Kidney (tissue), 14 donors: Measurements from ENCODE around the gene MT4. TPM values are rescaled to one million over a fixed set of nuclear protein-coding genes. Genes with fewer than 3 reads are reported as not detected.

ENCODE experiments used
- DNase-seq, 5 donors: peaks; one replicate each; pipeline ENCODE4 v3.0.0-alpha.2; 2013 to 2020
- FAIRE-seq: peaks from 2 replicates; lab custom pipeline; 2012; peaks lifted over from hg19 to GRCh38; lab: Jason Lieb, UNC
- H3K27ac ChIP-seq, 2 donors: one replicate each; pipeline ENCODE4 v1.7.0; 2013; ENCODE audit warnings: low read depth in 2 of 2, low read length in 2 of 2, inconsistent platforms in 1 of 2
- H3K27me3 ChIP-seq: one replicate; pipeline ENCODE4 v1.7.1; 2013; ENCODE audit warnings: low read length, inconsistent platforms; ENCODE audit not compliant: control insufficient read depth, insufficient read depth
- H3K36me3 ChIP-seq, 3 donors: one replicate each; pipeline versions ENCODE4 v1.7.0 to v1.7.1; 2013; ENCODE audit warnings: low read length in 3 of 3, control low read depth in 1 of 3, inconsistent platforms in 1 of 3; ENCODE audit not compliant: insufficient read depth in 3 of 3, control insufficient read depth in 2 of 3
- H3K4me1 ChIP-seq, 3 donors: one replicate each; pipeline versions ENCODE4 v1.7.0 to v1.7.1; 2013; ENCODE audit warnings: low read length in 3 of 3, inconsistent platforms in 1 of 3, low read depth in 1 of 3; ENCODE audit not compliant: control insufficient read depth in 2 of 3, insufficient read depth in 2 of 3
- H3K4me3 ChIP-seq, 3 donors: one replicate each; pipeline versions ENCODE4 v1.7.0 to v1.8.1; 2013; ENCODE audit warnings: low read length in 3 of 3, control low read depth in 1 of 3, inconsistent platforms in 1 of 3
- H3K9ac ChIP-seq, 3 donors: one replicate each; pipeline versions ENCODE4 v1.7.0 to v1.7.1; 2013; ENCODE audit warnings: low read length in 3 of 3, control low read depth in 1 of 3, inconsistent platforms in 1 of 3
- H3K9me3 ChIP-seq, 3 donors: one replicate each; pipeline versions ENCODE4 v1.7.0 to v1.7.1; 2013; ENCODE audit warnings: low read length in 3 of 3, control low read depth in 1 of 3, inconsistent platforms in 1 of 3; ENCODE audit not compliant: control insufficient read depth in 2 of 3, insufficient read depth in 1 of 3
- intact Hi-C: fragments of 100-400 bp; cut with DNase I; formaldehyde crosslinking; loops from one replicate; pipeline ENCODE4 v1.11.1; 2022
- polyA plus RNA-seq: library from polyadenylated mRNA; stranded (reverse); fragments of 350-450 nt; fragmentation: Illumina TruSeq; extraction: RNeasy Lipid Tissue Mini Kit (QIAGEN cat#74804); gene quantifications from one replicate; pipeline ENCODE4 v1.2.3, GENCODE V29; 2014; ENCODE audit warnings: low read depth, low replicate concordance; ENCODE audit not compliant: insufficient read depth
- total RNA-seq: library from RNA; stranded (reverse); fragmentation: NEBNext Ultra II Directional; extraction: Animal tissue kit (Norgen Biotek cat#: 25700); gene quantifications from one replicate; pipeline ENCODE4 v1.2.1, GENCODE V29; 2021
- TF ChIP-seq, protein P1 (sequence below): IDR thresholded peaks from 3 replicates; pipeline ENCODE4 v1.5.1; 2012; ENCODE audit warnings: mild to moderate bottlenecking, moderate library complexity, borderline replicate concordance; ENCODE audit not compliant: insufficient read depth; ENCODE audit errors: extremely low read depth
- donor health status: control.
- donor health status: control.
- donor health status: control.
- donor health status: control.
- donor health status: control.
- donor health status: DM: yes; HTN: yes; CAD: no.
- donor health status: Normal renal cell carcinoma (clear cell type).

The MT4 gene
- total and polyA plus RNA-seq, 2 donors from 2014 or later, result not detected

DNA sequence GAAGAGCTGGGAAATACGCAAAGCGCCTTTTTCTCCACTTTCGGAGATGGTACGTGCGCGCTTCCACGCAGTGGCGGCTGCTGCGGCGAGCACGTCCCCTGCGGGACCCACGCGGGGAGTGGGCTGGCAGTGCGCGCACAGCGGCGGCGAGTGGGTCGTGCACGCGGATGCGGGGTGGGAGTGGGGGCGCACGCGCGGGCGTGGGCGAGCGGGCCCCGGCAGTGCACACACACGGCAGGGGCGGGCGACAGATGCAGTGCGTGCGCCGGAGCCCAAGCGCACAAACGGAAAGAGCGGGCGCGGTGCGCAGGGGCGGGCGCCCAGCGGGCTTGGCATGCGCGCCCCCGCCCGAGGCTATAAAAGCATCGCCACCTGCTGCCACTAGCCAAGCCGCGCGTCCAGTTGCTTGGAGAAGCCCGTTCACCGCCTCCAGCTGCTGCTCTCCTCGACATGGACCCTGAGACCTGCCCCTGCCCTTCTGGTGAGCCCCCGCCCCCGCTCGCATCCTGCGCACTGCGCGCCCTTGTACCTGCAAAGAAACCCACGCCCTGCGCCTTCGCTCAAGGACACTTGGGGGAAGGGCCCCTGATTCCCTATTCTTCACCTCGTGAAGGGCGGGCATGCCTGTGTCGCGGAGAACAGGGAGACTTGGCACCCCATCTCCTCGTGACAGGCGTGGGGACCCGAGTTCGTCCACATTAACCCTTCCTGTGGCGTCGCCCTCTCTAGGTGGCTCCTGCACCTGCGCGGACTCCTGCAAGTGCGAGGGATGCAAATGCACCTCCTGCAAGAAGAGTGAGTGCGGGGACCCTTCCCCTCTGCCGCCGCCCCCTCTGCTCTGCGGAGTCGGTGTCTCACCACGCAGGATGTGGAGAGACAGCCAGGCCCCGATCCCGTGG, 24.5 kb downstream of the MT4 start, which contains the start of gene MT3:
MT3 (plus strand) TSS at position 388 of the 899 bp plus-strand sequence; CDS start at position 451, 63 bp downstream.
- H3K9me3 ChIP-seq, result no peaks in the 10 kb centered on the region
- TF ChIP-seq, protein P1, sequence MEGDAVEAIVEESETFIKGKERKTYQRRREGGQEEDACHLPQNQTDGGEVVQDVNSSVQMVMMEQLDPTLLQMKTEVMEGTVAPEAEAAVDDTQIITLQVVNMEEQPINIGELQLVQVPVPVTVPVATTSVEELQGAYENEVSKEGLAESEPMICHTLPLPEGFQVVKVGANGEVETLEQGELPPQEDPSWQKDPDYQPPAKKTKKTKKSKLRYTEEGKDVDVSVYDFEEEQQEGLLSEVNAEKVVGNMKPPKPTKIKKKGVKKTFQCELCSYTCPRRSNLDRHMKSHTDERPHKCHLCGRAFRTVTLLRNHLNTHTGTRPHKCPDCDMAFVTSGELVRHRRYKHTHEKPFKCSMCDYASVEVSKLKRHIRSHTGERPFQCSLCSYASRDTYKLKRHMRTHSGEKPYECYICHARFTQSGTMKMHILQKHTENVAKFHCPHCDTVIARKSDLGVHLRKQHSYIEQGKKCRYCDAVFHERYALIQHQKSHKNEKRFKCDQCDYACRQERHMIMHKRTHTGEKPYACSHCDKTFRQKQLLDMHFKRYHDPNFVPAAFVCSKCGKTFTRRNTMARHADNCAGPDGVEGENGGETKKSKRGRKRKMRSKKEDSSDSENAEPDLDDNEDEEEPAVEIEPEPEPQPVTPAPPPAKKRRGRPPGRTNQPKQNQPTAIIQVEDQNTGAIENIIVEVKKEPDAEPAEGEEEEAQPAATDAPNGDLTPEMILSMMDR, result no peak
- no peak within 1 kb of the TSS for H3K9ac ChIP-seq
- peaks cover 7% of the 10 kb centered on the region for H3K27me3 ChIP-seq
- no peaks in the 10 kb centered on the region for H3K36me3 ChIP-seq
- H3K4me1 ChIP-seq, result peaks cover 0 to 6% (median 0%) of the 10 kb centered on the region in 3 donors
- intact Hi-C loops, result no loop called here
- no peak within 1 kb of the TSS for H3K27ac ChIP-seq
- FAIRE-seq, result no peak
- peak in 4 of 5 donors; percentile 56 to 75 (median 62) for DNase-seq
- peak within 1 kb of the TSS in 2 of 3 donors; percentile 19 to 49 for H3K4me3 ChIP-seq

DNA sequence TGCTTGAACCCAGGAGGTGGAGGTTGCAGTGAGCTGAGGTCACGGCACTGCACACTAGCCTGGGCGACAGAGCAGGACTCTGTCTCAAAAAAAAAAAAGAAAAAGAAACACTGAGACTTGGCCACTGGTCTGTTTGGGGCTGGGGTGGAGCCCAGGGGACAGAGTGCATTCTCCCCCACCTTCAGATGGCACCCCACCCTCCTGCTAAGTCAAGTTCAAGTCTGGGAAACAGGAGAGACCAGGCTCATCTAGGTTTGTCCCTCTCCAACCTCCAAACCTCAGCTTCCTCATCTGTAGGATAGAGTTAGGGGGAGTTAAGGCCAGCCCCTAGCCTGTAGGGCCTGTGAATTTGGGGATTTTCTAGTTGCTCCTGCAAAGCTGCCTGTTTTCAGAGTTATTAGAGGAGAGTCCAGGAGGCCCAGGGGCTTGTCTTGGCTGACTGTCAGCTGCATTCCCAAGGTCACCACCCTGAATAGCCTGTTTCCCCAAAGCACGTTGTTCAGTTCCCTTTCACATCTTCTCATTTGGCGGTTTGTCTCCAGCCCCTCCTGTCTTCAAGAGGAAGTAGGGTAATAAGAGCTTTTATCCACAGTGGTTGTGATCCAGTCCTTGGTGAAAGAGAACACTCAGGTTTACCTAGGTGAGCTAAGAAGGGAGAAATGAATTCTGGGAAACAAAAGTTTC, 26.6 kb downstream of the MT4 start:
- TF ChIP-seq, protein P1, result no peak
- Histone ChIP-seq H3K27ac (no peak overlapping the region), H3K9ac (no peak overlapping the region), H3K9me3 (no peaks in the 10 kb centered on the region), H3K27me3 (peaks cover 7% of the 10 kb centered on the region), H3K4me3 (no peak overlapping the region), H3K36me3 (no peaks in the 10 kb centered on the region), H3K4me1 (peaks cover 0 to 6% (median 0%) of the 10 kb centered on the region in 3 donors)
- DNase-seq (peak in 1 of 5 donors; percentile 22), FAIRE-seq (no peak)
- intact Hi-C loops, result no loop called here

DNA sequence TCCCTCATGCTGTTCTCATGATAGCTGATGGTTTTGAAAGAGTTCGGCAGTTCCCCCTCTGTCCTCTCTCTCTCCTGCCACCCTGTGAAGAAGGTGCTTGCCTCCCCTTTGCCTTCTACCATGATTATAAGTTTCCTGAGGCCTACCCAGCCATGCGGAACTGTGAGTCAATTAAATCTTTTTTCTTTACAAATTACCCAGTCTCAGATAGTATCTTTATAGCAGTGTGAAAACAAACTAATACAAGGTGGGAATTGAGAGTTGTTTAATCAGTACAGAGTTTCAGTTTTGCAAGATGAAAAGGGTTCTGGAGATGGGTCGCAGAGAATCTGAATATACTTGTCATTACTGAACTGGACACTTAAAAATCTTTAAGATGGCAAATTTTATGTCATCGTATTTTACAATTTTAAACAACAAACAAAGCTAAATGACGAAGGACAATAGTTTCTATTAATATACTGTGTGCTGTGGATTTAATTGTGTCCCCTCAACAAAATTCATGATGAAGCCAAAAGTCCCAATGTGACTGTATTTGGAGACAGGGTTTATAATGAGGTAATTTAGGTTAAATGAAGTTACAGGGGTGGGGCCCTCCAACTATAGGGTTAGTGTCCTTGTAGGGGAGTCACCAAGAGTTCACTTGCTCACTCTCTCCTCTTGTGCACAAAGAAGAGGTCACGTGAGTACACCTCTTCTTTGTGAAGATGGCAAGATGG, 28.9 kb downstream of the MT4 start:
- DNase-seq (no peak), FAIRE-seq (no peak)
- intact Hi-C loops, result no loop called here
- Histone ChIP-seq H3K27ac (no peak overlapping the region), H3K4me3 (no peak overlapping the region), H3K4me1 (peaks cover 0 to 6% (median 0%) of the 10 kb centered on the region in 3 donors), H3K27me3 (peaks cover 6% of the 10 kb centered on the region), H3K36me3 (no peaks in the 10 kb centered on the region), H3K9me3 (no peaks in the 10 kb centered on the region), H3K9ac (no peak overlapping the region)
- TF ChIP-seq, protein P1, result no peak
